ENCODE results near the gene DEFB132. TPM values are rescaled to one million over a fixed set of nuclear protein-coding genes. Genes with fewer than 3 reads are reported as not detected.

The DEFB132 gene
- total RNA-seq, 1 donor from 2014 or later = 0.32 TPM

GRCh38 chr20:295804-296203 lies 38.3 kb downstream of the DEFB132 start:
- no peaks in the 10 kb centered on the region for H3K36me3 ChIP-seq
- no peaks in the 10 kb centered on the region for H3K9me3 ChIP-seq
- peaks cover 0 to 24% of the 10 kb centered on the region in 2 donors for H3K4me1 ChIP-seq
- no peak overlapping the region for H3K4me3 ChIP-seq
- no peaks in the 10 kb centered on the region for H3K27me3 ChIP-seq
- no peak overlapping the region for H3K27ac ChIP-seq
- DNase-seq (ENCODE audit: low spot score in 2 of 2) = no peak
- TF ChIP-seq CTCF (IDR thresholded peaks at IDR 0.05) = no peak
- intact Hi-C loops (cut with DNase I) = loop anchor here (2.0 kb wide), 2 partner anchors 29 to 51 kb away; partner anchors contain the start of gene NRSN2

- Histone ChIP-seq H3K36me3 (peaks cover 0 to 4% of the 10 kb centered on the region in 2 donors), H3K27me3 (no peaks in the 10 kb centered on the region), H3K27ac (peak within 1 kb of the TSS; percentile 95 to 97), H3K4me1 (peaks cover 0 to 19% of the 10 kb centered on the region in 2 donors), H3K4me3 (peak within 1 kb of the TSS; percentile 74 to 86), H3K9me3 (no peaks in the 10 kb centered on the region)
- intact Hi-C loops (cut with DNase I) = loop anchor here (1.0 to 2.0 kb wide), 4 partner anchors 13 to 49 kb away; partner anchors contain the start of gene NRSN2
- peak in 1 of 3 experiments; percentile 18 for TF ChIP-seq CTCF (IDR thresholded peaks at IDR 0.05)
- DNase-seq (ENCODE audit: low spot score in 2 of 2) = peak; percentile 62 to 91
Measured at GRCh38 chr20:297098-297924, 39.8 kb downstream of the DEFB132 start, which contains the start of gene ZCCHC3. ZCCHC3 (plus strand) TSS chr20:297570; CDS start chr20:297587, 17 bp downstream.

- Histone ChIP-seq H3K36me3 (peaks cover 0 to 4% of the 10 kb centered on the region in 2 donors), H3K9me3 (no peaks in the 10 kb centered on the region), H3K4me3 (peak overlapping the region; percentile 74 to 86), H3K4me1 (peaks cover 0 to 19% of the 10 kb centered on the region in 2 donors), H3K27me3 (no peaks in the 10 kb centered on the region), H3K27ac (peak overlapping the region; percentile 95 to 97)
- no peak for TF ChIP-seq CTCF (IDR thresholded peaks at IDR 0.05)
- intact Hi-C loops (cut with DNase I) = loop anchor here (1.0 to 2.0 kb wide), 4 partner anchors 12 to 49 kb away; partner anchors contain the start of gene NRSN2
- DNase-seq (ENCODE audit: low spot score in 2 of 2) = peak in 1 of 2 donors; percentile 75
Measured at GRCh38 chr20:297925-298775, 40.6 kb downstream of the DEFB132 start.

GRCh38 chr20:298776-299391 lies 41.4 kb downstream of the DEFB132 start:
- DNase-seq (ENCODE audit: low spot score in 2 of 2) = no peak
- no peak for TF ChIP-seq CTCF (IDR thresholded peaks at IDR 0.05)
- Histone ChIP-seq H3K27ac (peak overlapping the region; percentile 95 to 97), H3K4me3 (peak overlapping the region; percentile 74 to 86), H3K4me1 (peaks cover 0 to 19% of the 10 kb centered on the region in 2 donors), H3K36me3 (peaks cover 0 to 4% of the 10 kb centered on the region in 2 donors), H3K27me3 (no peaks in the 10 kb centered on the region), H3K9me3 (no peaks in the 10 kb centered on the region)
- intact Hi-C loops (cut with DNase I) = no loop called here

GRCh38 chr20:300345-300990 lies 42.9 kb downstream of the DEFB132 start:
- Histone ChIP-seq H3K9me3 (no peaks in the 10 kb centered on the region), H3K27me3 (no peaks in the 10 kb centered on the region), H3K36me3 (peaks cover 0 to 4% of the 10 kb centered on the region in 2 donors), H3K4me3 (peak overlapping the region; percentile 74 to 86), H3K27ac (no peak overlapping the region), H3K4me1 (peaks cover 0 to 19% of the 10 kb centered on the region in 2 donors)
- no peak for DNase-seq (ENCODE audit: low spot score in 2 of 2)
- intact Hi-C loops (cut with DNase I) = no loop called here
- no peak for TF ChIP-seq CTCF (IDR thresholded peaks at IDR 0.05)

Data from ascending aorta (tissue), 2 donors.